Spleen (tissue), 7 donors: ENCODE results near the gene CD1C.

Experiments used
- POLR2AphosphoS5 ChIP-seq, 3 donors: sonication (generic); formaldehyde crosslinking; IDR thresholded peaks; one replicate each; pipeline ENCODE4 v1.5.1; 2017; ENCODE audit warnings: antibody characterized with exemption in 3 of 3
- TF ChIP-seq, protein P1 (sequence below), 11 experiments: fragments of 200-600 bp in 7 of 11; fragments of 450-650 bp in 4 of 11; sonication (generic) in 4 of 11; IDR thresholded peaks in 8 of 11; conservative IDR thresholded peaks in 3 of 11; 1 replicate in 7 of 11; 2 replicates in 4 of 11; pipeline versions ENCODE4 v1.4.0 to v1.8.0; 2016 to 2021; ENCODE audit warnings: antibody characterized with exemption in 11 of 11, inconsistent platforms in 4 of 11, mild to moderate bottlenecking in 1 of 11
- donor health status: DM: no; HTN: no; CAD: no; lungs with moderate emphysema.
- donor health status: DM: no; HTN: no; CAD: no.
- donor health status: DM: no; HTN: no; CAD: no.

DNA sequence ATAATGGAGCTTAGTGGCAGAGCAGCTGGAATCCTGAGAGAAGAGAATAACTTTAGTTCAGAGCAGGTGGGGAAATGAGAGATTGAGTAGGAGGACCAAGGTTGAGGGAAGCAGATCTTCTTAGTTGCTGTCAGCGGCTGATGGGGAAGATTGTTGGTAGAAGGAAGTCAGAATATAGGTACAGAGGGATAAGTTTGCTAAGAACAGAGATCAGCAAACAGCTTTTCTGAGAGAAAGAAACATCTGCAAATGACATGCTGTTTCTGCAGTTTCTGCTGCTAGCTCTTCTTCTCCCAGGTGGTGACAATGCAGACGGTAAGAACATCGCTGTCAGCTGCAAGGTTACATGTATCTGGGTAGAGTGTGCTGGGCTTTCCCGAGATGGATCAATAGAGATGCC, at the start of gene CD1C:
- TF ChIP-seq, protein P1, sequence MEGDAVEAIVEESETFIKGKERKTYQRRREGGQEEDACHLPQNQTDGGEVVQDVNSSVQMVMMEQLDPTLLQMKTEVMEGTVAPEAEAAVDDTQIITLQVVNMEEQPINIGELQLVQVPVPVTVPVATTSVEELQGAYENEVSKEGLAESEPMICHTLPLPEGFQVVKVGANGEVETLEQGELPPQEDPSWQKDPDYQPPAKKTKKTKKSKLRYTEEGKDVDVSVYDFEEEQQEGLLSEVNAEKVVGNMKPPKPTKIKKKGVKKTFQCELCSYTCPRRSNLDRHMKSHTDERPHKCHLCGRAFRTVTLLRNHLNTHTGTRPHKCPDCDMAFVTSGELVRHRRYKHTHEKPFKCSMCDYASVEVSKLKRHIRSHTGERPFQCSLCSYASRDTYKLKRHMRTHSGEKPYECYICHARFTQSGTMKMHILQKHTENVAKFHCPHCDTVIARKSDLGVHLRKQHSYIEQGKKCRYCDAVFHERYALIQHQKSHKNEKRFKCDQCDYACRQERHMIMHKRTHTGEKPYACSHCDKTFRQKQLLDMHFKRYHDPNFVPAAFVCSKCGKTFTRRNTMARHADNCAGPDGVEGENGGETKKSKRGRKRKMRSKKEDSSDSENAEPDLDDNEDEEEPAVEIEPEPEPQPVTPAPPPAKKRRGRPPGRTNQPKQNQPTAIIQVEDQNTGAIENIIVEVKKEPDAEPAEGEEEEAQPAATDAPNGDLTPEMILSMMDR (IDR thresholded peaks at IDR 0.05 in 8 of 11, conservative IDR thresholded peaks at IDR 0.05 in 3 of 11): no peak
- TF ChIP-seq POLR2AphosphoS5 (IDR thresholded peaks at IDR 0.05): no peak
